ENCODE data around the gene DNAJC21.

The DNAJC21 gene

GRCh38 chr5:34913072-34913471 is 16.3 kb upstream of the DNAJC21 start:
- Histone ChIP-seq H3K4me3 (replicated peaks; ENCODE audit: insufficient read depth, low read length) (no peak overlapping the region), H3K27ac (replicated peaks) (peak overlapping the region; percentile 22; the same call in 1 of the 2 replicates), H3K27me3 (ENCODE audit: insufficient read depth, poor library complexity, severe bottlenecking) (no peaks in the 10 kb centered on the region)
- no peak for DNase-seq (ENCODE audit: low read depth in 1 of 2, low spot score in 1 of 2)
- TF ChIP-seq REST (IDR thresholded peaks at IDR 0.05; ENCODE audit: insufficient replicate concordance, low read depth) = no peak
- no peak for TF ChIP-seq SPI1 (IDR thresholded peaks at IDR 0.05; ENCODE audit: borderline replicate concordance, low read depth)
- no peak for TF ChIP-seq GABPA (IDR thresholded peaks at IDR 0.05; ENCODE audit: low read depth)
- no peak for TF ChIP-seq CTCF (IDR thresholded peaks at IDR 0.05; ENCODE audit: insufficient read depth, low read length)
- no peak for TF ChIP-seq POLR2AphosphoS5 (IDR thresholded peaks at IDR 0.05; ENCODE audit: low read depth)

GRCh38 chr5:34914671-34915138 is 14.7 kb upstream of the DNAJC21 start:
- peak overlapping the region; percentile 93 for H3K27ac ChIP-seq (replicated peaks)
- DNase-seq (ENCODE audit: low read depth in 1 of 2, low spot score in 1 of 2) = peak in 1 of 2 experiments; percentile 23
- peak overlapping the region; percentile 75 for H3K4me3 ChIP-seq (replicated peaks; ENCODE audit: insufficient read depth, low read length)
- no peaks in the 10 kb centered on the region for H3K27me3 ChIP-seq (ENCODE audit: insufficient read depth, poor library complexity, severe bottlenecking)
- TF ChIP-seq REST (IDR thresholded peaks at IDR 0.05; ENCODE audit: insufficient replicate concordance, low read depth) = no peak
- TF ChIP-seq SPI1 (IDR thresholded peaks at IDR 0.05; ENCODE audit: borderline replicate concordance, low read depth) = no peak
- no peak for TF ChIP-seq GABPA (IDR thresholded peaks at IDR 0.05; ENCODE audit: low read depth)
- no peak for TF ChIP-seq CTCF (IDR thresholded peaks at IDR 0.05; ENCODE audit: insufficient read depth, low read length)
- no peak for TF ChIP-seq POLR2AphosphoS5 (IDR thresholded peaks at IDR 0.05; ENCODE audit: low read depth)

GRCh38 chr5:34915139-34915855 is 14.1 kb upstream of the DNAJC21 start, which contains the start of the genes BRIX1 and RAD1:
Gene BRIX1 (plus strand): TSS chr5:34915711. CDS start chr5:34915739, 28 bp downstream.
Gene RAD1 (minus strand): TSS chr5:34915504. CDS start chr5:34914892, 612 bp downstream.
- H3K4me3 ChIP-seq (replicated peaks; ENCODE audit: insufficient read depth, low read length) = peak within 1 kb of the TSS; percentile 75
- peak within 1 kb of the TSS; percentile 93 for H3K27ac ChIP-seq (replicated peaks)
- peak; percentile 89 to 97 for DNase-seq (ENCODE audit: low read depth in 1 of 2, low spot score in 1 of 2)
- TF ChIP-seq POLR2AphosphoS5 (IDR thresholded peaks at IDR 0.05; ENCODE audit: low read depth) = peak; percentile 96
- peak; percentile 76 for TF ChIP-seq REST (IDR thresholded peaks at IDR 0.05; ENCODE audit: insufficient replicate concordance, low read depth)
- peak; percentile 66; the same call in 1 of the 2 replicates for TF ChIP-seq SPI1 (IDR thresholded peaks at IDR 0.05; ENCODE audit: borderline replicate concordance, low read depth)
- TF ChIP-seq CTCF (IDR thresholded peaks at IDR 0.05; ENCODE audit: insufficient read depth, low read length) = no peak
- peak; percentile 95 for TF ChIP-seq GABPA (IDR thresholded peaks at IDR 0.05; ENCODE audit: low read depth)
- H3K27me3 ChIP-seq (ENCODE audit: insufficient read depth, poor library complexity, severe bottlenecking) = no peaks in the 10 kb centered on the region

All from HL-60 (cell line).